Testis (tissue), 2 donors: ENCODE results near the gene SIGLEC14.

Experiments used
- POLR2A ChIP-seq: fragments of 450-650 bp; IDR thresholded peaks from one replicate; pipeline ENCODE4 v1.6.1; 2017; ENCODE audit warnings: antibody characterized with exemption, mild to moderate bottlenecking, moderate library complexity
- TF ChIP-seq, protein P1 (sequence below), 3 experiments: fragments of 450-650 bp in 2 of 3; fragments of 200-600 bp in 1 of 3; sonication (generic) in 1 of 3; IDR thresholded peaks; one replicate each; pipeline ENCODE4 v1.5.1; 2016 to 2019; ENCODE audit warnings: antibody characterized with exemption in 3 of 3, mild to moderate bottlenecking in 2 of 3, moderate library complexity in 1 of 3

- TF ChIP-seq POLR2A: no peak
- TF ChIP-seq, protein P1, sequence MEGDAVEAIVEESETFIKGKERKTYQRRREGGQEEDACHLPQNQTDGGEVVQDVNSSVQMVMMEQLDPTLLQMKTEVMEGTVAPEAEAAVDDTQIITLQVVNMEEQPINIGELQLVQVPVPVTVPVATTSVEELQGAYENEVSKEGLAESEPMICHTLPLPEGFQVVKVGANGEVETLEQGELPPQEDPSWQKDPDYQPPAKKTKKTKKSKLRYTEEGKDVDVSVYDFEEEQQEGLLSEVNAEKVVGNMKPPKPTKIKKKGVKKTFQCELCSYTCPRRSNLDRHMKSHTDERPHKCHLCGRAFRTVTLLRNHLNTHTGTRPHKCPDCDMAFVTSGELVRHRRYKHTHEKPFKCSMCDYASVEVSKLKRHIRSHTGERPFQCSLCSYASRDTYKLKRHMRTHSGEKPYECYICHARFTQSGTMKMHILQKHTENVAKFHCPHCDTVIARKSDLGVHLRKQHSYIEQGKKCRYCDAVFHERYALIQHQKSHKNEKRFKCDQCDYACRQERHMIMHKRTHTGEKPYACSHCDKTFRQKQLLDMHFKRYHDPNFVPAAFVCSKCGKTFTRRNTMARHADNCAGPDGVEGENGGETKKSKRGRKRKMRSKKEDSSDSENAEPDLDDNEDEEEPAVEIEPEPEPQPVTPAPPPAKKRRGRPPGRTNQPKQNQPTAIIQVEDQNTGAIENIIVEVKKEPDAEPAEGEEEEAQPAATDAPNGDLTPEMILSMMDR (IDR thresholded peaks at IDR 0.05): no peak
Measured at GRCh38 chr19:51628153-51628939, 18.3 kb downstream of the SIGLEC14 start.
